H1 (cell line): ENCODE data around the gene TBC1D10A. TPM values are rescaled to one million over a fixed set of nuclear protein-coding genes. Genes with fewer than 3 reads are reported as not detected.
A peak's percentile ranks its signal among the peaks of the same experiment; 100 is the strongest.

ENCODE experiments used
- CTCF ChIA-PET: fragments of 300-600 bp; sonication (Branson Sonifier 250); formaldehyde crosslinking; loops from one replicate; lab custom pipeline; 2021; ENCODE audit not compliant: partially characterized antibody; lab: Charles Lee
- POLR2A ChIA-PET: fragments of 300-600 bp; sonication (Branson Sonifier 250); formaldehyde crosslinking; loops from one replicate; lab custom pipeline; 2021; ENCODE audit warnings: inconsistent platforms; ENCODE audit not compliant: partially characterized antibody; lab: Charles Lee
- DNase-seq, 2 experiments: peaks; one replicate each; pipeline versions ENCODE4 v3.0.0 to v3.0.0-alpha.2; 2010 to 2022; ENCODE audit warnings: low spot score in 2 of 2, low read depth in 1 of 2, mixed read lengths in 1 of 2
- FAIRE-seq: peaks from 2 replicates; lab custom pipeline; 2011; peaks lifted over from hg19 to GRCh38; lab: Jason Lieb, UNC
- H2AFZ ChIP-seq: 2 replicates; pipeline ENCODE4 v1.8.1; 2012; ENCODE audit warnings: low read length, inconsistent platforms
- H2AK5ac ChIP-seq: 2 replicates; pipeline ENCODE4 v1.6.1; 2013; ENCODE audit warnings: low read depth, low read length
- H2BK120ac ChIP-seq: replicated peaks from 2 replicates; pipeline ENCODE3; 2013; ENCODE audit warnings: low read depth, low read length, inconsistent platforms
- H2BK12ac ChIP-seq: 2 replicates; pipeline ENCODE4 v1.6.1; 2013; ENCODE audit warnings: low read depth, low read length
- H2BK15ac ChIP-seq: 2 replicates; pipeline ENCODE4 v1.6.1; 2013; ENCODE audit warnings: low read length
- H2BK20ac ChIP-seq: 2 replicates; pipeline ENCODE4 v1.6.1; 2013; ENCODE audit warnings: low read length
- H2BK5ac ChIP-seq: 2 replicates; pipeline ENCODE4 v1.6.1; 2013; ENCODE audit warnings: low read depth, low read length
- H3K14ac ChIP-seq: 2 replicates; pipeline ENCODE4 v1.6.1; 2013; ENCODE audit warnings: inconsistent platforms; ENCODE audit not compliant: insufficient read length
- H3K18ac ChIP-seq: 2 replicates; pipeline ENCODE4 v1.6.1; 2013; ENCODE audit warnings: low read length; ENCODE audit errors: extremely low read depth
- H3K23ac ChIP-seq: 2 replicates; pipeline ENCODE4 v1.6.1; 2013; ENCODE audit warnings: inconsistent platforms; ENCODE audit not compliant: insufficient read length
- H3K23me2 ChIP-seq: 2 replicates; pipeline ENCODE4 v1.6.1; 2013; ENCODE audit warnings: low read depth, low read length
- H3K27ac ChIP-seq: 2 replicates; pipeline ENCODE4 v1.6.1; 2011; ENCODE audit warnings: low read depth, low read length, inconsistent platforms
- H3K27me3 ChIP-seq, 4 experiments: replicated peaks in 1 of 4; 1 replicate in 1 of 4; 2 replicates in 3 of 4; pipeline versions ENCODE4 v1.6.1 to v1.8.1; 2011 to 2013; ENCODE audit warnings: low read length in 3 of 4, mild to moderate bottlenecking in 3 of 4, inconsistent platforms in 2 of 4, mixed read lengths in 2 of 4, moderate library complexity in 1 of 4; ENCODE audit not compliant: control insufficient read depth in 3 of 4, insufficient read depth in 3 of 4; ENCODE audit errors: extremely low read depth in 1 of 4
- H3K36me3 ChIP-seq, 4 experiments: 2 replicates each; pipeline versions ENCODE4 v1.6.1 to v1.8.1; 2011 to 2013; ENCODE audit warnings: mild to moderate bottlenecking in 4 of 4, low read length in 3 of 4, moderate library complexity in 2 of 4, control low read depth in 1 of 4, inconsistent platforms in 1 of 4; ENCODE audit not compliant: insufficient read depth in 4 of 4, control insufficient read depth in 2 of 4
- H3K4ac ChIP-seq: replicated peaks from 2 replicates; pipeline ENCODE3; 2013; ENCODE audit warnings: low read length, low read depth, mixed read lengths, inconsistent platforms; ENCODE audit not compliant: insufficient read length
- H3K4me1 ChIP-seq, 4 experiments: replicated peaks in 1 of 4; 1 replicate in 1 of 4; 2 replicates in 3 of 4; pipeline versions ENCODE4 v1.6.1 to v1.8.1; 2011 to 2013; ENCODE audit warnings: low read length in 3 of 4, inconsistent platforms in 2 of 4, mixed read lengths in 1 of 4; ENCODE audit not compliant: insufficient read depth in 4 of 4, control insufficient read depth in 3 of 4
- H3K4me2 ChIP-seq, 2 experiments: 2 replicates each; pipeline versions ENCODE4 v1.6.1 to v1.8.1; 2011 to 2013; ENCODE audit warnings: low read depth in 2 of 2, low read length in 2 of 2, control low read depth in 1 of 2, inconsistent platforms in 1 of 2, mild to moderate bottlenecking in 1 of 2; ENCODE audit not compliant: insufficient read depth in 1 of 2
- H3K4me3 ChIP-seq, 4 experiments: fragments of 200-600, 300-600 bp in 1 of 4; sonication (generic), shearing (Covaris generic), sonication (Bioruptor Twin) in 1 of 4; 2 replicates each; pipeline versions ENCODE4 v1.5.1 to v1.8.1; 2011 to 2016; ENCODE audit warnings: low read length in 4 of 4, low read depth in 3 of 4, control low read depth in 2 of 4, inconsistent platforms in 2 of 4, mild to moderate bottlenecking in 2 of 4, mixed read lengths in 1 of 4, moderate library complexity in 1 of 4; ENCODE audit not compliant: insufficient read depth in 2 of 4; ENCODE audit errors: extremely low read depth in 1 of 4
- H3K56ac ChIP-seq: replicated peaks from 2 replicates; pipeline ENCODE3; 2013; ENCODE audit warnings: low read depth, mild to moderate bottlenecking, mixed read lengths, low read length, inconsistent platforms; ENCODE audit not compliant: insufficient read length
- H3K79me1 ChIP-seq: 2 replicates; pipeline ENCODE4 v1.6.1; 2013; ENCODE audit warnings: low read depth, low read length, control low read depth
- H3K79me2 ChIP-seq, 2 experiments: 2 replicates each; pipeline versions ENCODE4 v1.6.1 to v1.8.1; 2012 to 2013; ENCODE audit warnings: low read length in 2 of 2, mild to moderate bottlenecking in 2 of 2, inconsistent platforms in 1 of 2; ENCODE audit not compliant: insufficient read depth in 2 of 2, control insufficient read depth in 1 of 2
- H3K9ac ChIP-seq, 4 experiments: replicated peaks in 1 of 4; 1 replicate in 1 of 4; 2 replicates in 3 of 4; pipeline versions ENCODE4 v1.6.1 to v1.8.1; 2011 to 2013; ENCODE audit warnings: low read depth in 3 of 4, low read length in 3 of 4, control low read depth in 2 of 4, mild to moderate bottlenecking in 2 of 4, moderate library complexity in 2 of 4, inconsistent platforms in 1 of 4; ENCODE audit errors: extremely low read depth in 1 of 4
- H3K9me3 ChIP-seq, 2 experiments: 2 replicates each; pipeline versions ENCODE4 v1.6.1 to v1.8.1; 2012 to 2013; ENCODE audit warnings: mild to moderate bottlenecking in 2 of 2, moderate library complexity in 2 of 2, control low read depth in 1 of 2, inconsistent platforms in 1 of 2, low read depth in 1 of 2, low read length in 1 of 2, mixed read lengths in 1 of 2; ENCODE audit not compliant: insufficient read depth in 2 of 2
- H4K20me1 ChIP-seq, 2 experiments: replicated peaks in 1 of 2; 2 replicates each; pipeline versions ENCODE3 to v1.8.1; 2011 to 2013; ENCODE audit warnings: inconsistent platforms in 2 of 2, low read length in 2 of 2, mild to moderate bottlenecking in 1 of 2; ENCODE audit not compliant: insufficient read depth in 2 of 2, control insufficient read depth in 1 of 2
- H4K5ac ChIP-seq: 2 replicates; pipeline ENCODE4 v1.6.1; 2013; ENCODE audit warnings: low read length, low read depth, mixed read lengths, inconsistent platforms; ENCODE audit not compliant: insufficient read length
- H4K8ac ChIP-seq: 2 replicates; pipeline ENCODE4 v1.8.0; 2013; ENCODE audit warnings: mild to moderate bottlenecking, moderate library complexity, low read length, inconsistent platforms; ENCODE audit not compliant: insufficient read depth; ENCODE audit errors: extremely low read depth
- H4K91ac ChIP-seq: replicated peaks from 2 replicates; pipeline ENCODE3; 2013; ENCODE audit warnings: low read length, mixed read lengths, inconsistent platforms; ENCODE audit not compliant: insufficient read length
- CHD2 ChIP-seq: IDR thresholded peaks from 2 replicates; pipeline ENCODE4 v1.6.1; 2012; ENCODE audit warnings: low read length, improper control_type of control experiment
- EP300 ChIP-seq, 2 experiments: IDR thresholded peaks; 1 replicate in 1 of 2; 2 replicates in 1 of 2; pipeline ENCODE4 v1.6.1; 2011 to 2012; ENCODE audit warnings: low read depth in 2 of 2, low read length in 2 of 2, mild to moderate bottlenecking in 2 of 2, borderline replicate concordance in 1 of 2, inconsistent platforms in 1 of 2, moderate library complexity in 1 of 2
- HDAC2 ChIP-seq, 2 experiments: fragments of 300-600 bp in 1 of 2; sonication (generic) in 1 of 2; IDR thresholded peaks; 2 replicates each; pipeline ENCODE4 v1.6.1; 2011 to 2012; ENCODE audit warnings: low read depth in 2 of 2, low read length in 2 of 2, mild to moderate bottlenecking in 2 of 2, moderate library complexity in 2 of 2, borderline replicate concordance in 1 of 2, inconsistent platforms in 1 of 2
- KDM1A ChIP-seq: fragments of 200-600, 300-600 bp; sonication (generic); IDR thresholded peaks from 2 replicates; pipeline ENCODE4 v1.7.1; 2016; ENCODE audit warnings: mild to moderate bottlenecking, low read length, borderline replicate concordance
- RAD21 ChIP-seq, 2 experiments: IDR thresholded peaks in 1 of 2; conservative IDR thresholded peaks in 1 of 2; 2 replicates each; pipeline ENCODE4 v1.6.1; 2011; ENCODE audit warnings: low read depth in 2 of 2, low read length in 2 of 2, improper control_type of control experiment in 1 of 2, inconsistent platforms in 1 of 2, mild to moderate bottlenecking in 1 of 2, moderate library complexity in 1 of 2
- SIRT6 ChIP-seq: IDR thresholded peaks from one replicate; pipeline ENCODE4 v1.7.1; 2012; ENCODE audit warnings: low read length, inconsistent platforms
- SP4 ChIP-seq: IDR thresholded peaks from 2 replicates; pipeline ENCODE4 v1.6.1; 2012; ENCODE audit warnings: low read length, inconsistent platforms
- TBP ChIP-seq: IDR thresholded peaks from 2 replicates; pipeline ENCODE4 v1.6.1; 2011; ENCODE audit warnings: low read depth, low read length, improper control_type of control experiment
- TEAD4 ChIP-seq: IDR thresholded peaks from 2 replicates; pipeline ENCODE4 v1.6.1; 2012; ENCODE audit warnings: low read depth, low read length, inconsistent platforms, mixed read lengths
- YY1 ChIP-seq: IDR thresholded peaks from 2 replicates; pipeline ENCODE4 v1.6.1; 2011; ENCODE audit warnings: low read depth, mild to moderate bottlenecking, low read length
- whole genome bisulfite sequencing, 2 experiments: shearing (Covaris generic) in 1 of 2; methylation state at CpG; one replicate each; pipeline versions ENCODE4 v1.1.6 to v1.1.7; 2013 to 2015; ENCODE audit warnings: low lambda C conversion rate in 2 of 2, mixed read lengths in 2 of 2, inconsistent platforms in 1 of 2, low coverage in 1 of 2, missing lambda C conversion rate in 1 of 2; ENCODE audit not compliant: insufficient replicate concordance in 2 of 2, insufficient coverage in 1 of 2, insufficient read length in 1 of 2; ENCODE audit errors: extremely low coverage in 1 of 2, missing lambda C conversion rate in 1 of 2; 5-methylcytosine and 5-hydroxymethylcytosine counted together
- polyA plus RNA-seq, 7 experiments: library from polyadenylated mRNA; depleted of rRNA in 3 of 7; stranded (reverse) in 5 of 7; unstranded in 2 of 7; fragments of >200 nt in 5 of 7; fragments of 200-250 nt in 2 of 7; gene quantifications; 1 replicate in 5 of 7; 2 replicates in 1 of 7; 4 replicates in 1 of 7; pipeline versions ENCODE4 v1.2.1 to v1.2.3, GENCODE V29; 2011 to 2013; ENCODE audit warnings: missing spikeins in 2 of 7, mixed read lengths in 2 of 7
- total RNA-seq: library from RNA; stranded (reverse); fragmentation: NEBNext Ultra II Directional; extraction: Animal tissue kit (Norgen Biotek cat#: 25700); gene quantifications from 2 replicates; pipeline ENCODE4 v1.2.1, GENCODE V29; 2021
- TF ChIP-seq, protein P1 (sequence below): IDR thresholded peaks from 2 replicates; pipeline ENCODE4 v1.6.1; 2012; ENCODE audit warnings: inconsistent platforms

Gene TBC1D10A
- total and polyA plus RNA-seq, 2 of the 8 experiments (the other 6 are each of a cell fraction or from before 2014, with no cell fraction given) = 5.4 to 7.0 TPM

DNA sequence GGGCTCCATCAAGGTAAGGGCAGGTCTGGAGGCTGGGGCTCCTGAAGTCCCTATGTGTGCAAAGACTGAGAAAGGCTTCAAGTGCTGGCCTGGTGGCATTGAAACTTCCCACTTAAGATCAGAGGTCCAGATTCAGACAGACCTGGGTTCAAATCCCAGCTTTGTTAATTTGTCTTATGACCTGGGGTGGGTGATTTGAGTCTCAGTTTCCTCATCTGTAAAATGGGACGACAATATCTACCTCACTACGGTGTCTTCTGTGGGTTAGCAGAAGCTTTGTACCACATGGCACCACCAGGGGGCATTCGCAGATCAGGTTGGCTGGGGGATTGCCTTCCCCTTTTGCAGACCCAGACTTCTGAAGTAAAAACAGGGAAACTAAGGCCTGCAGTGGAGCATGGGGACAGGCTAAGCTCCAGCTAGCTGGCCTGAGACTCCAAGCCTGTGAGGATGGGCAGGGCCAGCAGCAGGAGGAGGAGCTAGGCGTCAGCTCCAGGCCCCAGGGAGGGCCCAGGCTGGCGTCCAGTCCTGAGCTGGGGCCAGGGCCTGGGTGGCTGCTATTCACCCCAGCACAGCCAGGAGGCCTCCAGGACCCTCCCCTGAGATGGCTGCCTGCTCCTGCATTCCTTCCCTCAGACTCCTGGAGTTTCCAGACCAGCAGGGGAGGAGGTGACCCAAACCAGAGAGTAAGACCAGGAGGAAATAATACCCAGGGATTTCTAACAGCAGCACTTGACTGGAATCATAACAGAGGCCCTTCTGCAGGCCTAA, 38.9 kb downstream of the TBC1D10A start:
- no peaks in the 10 kb centered on the region for H3K79me2 ChIP-seq
- H3K9me3 ChIP-seq = no peaks in the 10 kb centered on the region
- peaks cover 0 to 19% (median 14%) of the 10 kb centered on the region in 4 experiments; a peak in 6 of 7 replicates for H3K4me1 ChIP-seq
- H3K79me1 ChIP-seq = no peaks in the 10 kb centered on the region
- CTCF ChIA-PET = interaction anchor here (0.6 to 9.1 kb wide), 44 partner anchors 9 to 695 kb away, joined by 3 to 203 read pairs (median 4); partner anchors contain the start of genes CCDC157, RNF215, SF3A1 and TBC1D10A
- H2AK5ac ChIP-seq = no peak overlapping the region
- H2BK120ac ChIP-seq = no peak overlapping the region
- H3K4me2 ChIP-seq = peak overlapping the region; percentile 82 to 95
- no peaks in the 10 kb centered on the region for H3K27me3 ChIP-seq
- H4K91ac ChIP-seq = no peak overlapping the region
- peaks cover 12% of the 10 kb centered on the region; the same call in 1 of the 2 replicates for H3K23me2 ChIP-seq
- H3K18ac ChIP-seq = no peak overlapping the region
- H3K56ac ChIP-seq = no peak overlapping the region
- H2BK15ac ChIP-seq = no peak overlapping the region
- POLR2A ChIA-PET = interaction anchor here (0.7 to 3.8 kb wide), 8 partner anchors 9 to 137 kb away, joined by 3 to 17 read pairs (median 4); partner anchors contain the start of genes CCDC157, MTFP1, SF3A1 and TBC1D10A
- H2AFZ ChIP-seq = no peak overlapping the region
- H3K14ac ChIP-seq = no peak overlapping the region
- H4K5ac ChIP-seq = no peak overlapping the region
- peak overlapping the region in 1 of 4 experiments; percentile 69; a peak in 2 of 8 replicates for H3K4me3 ChIP-seq
- H2BK12ac ChIP-seq = peak overlapping the region; percentile 10; the same call in 1 of the 2 replicates
- H3K36me3 ChIP-seq = no peaks in the 10 kb centered on the region
- no peak overlapping the region for H3K4ac ChIP-seq
- H3K23ac ChIP-seq = no peak overlapping the region
- H2BK20ac ChIP-seq = no peak overlapping the region
- WGBS, 2 experiments = 30% methylated on average over 4 of the region's 5 CpGs; no CpG with 5 or more reads in 1 of the 2 experiments
- H3K27ac ChIP-seq = no peak overlapping the region
- no peak overlapping the region for H4K8ac ChIP-seq
- no peak overlapping the region for H3K9ac ChIP-seq
- no peak overlapping the region for H2BK5ac ChIP-seq
- peak; percentile 87 for DNase-seq
- peak; percentile 94 for FAIRE-seq
- H4K20me1 ChIP-seq = peaks cover 0 to 4% of the 10 kb centered on the region in 2 experiments
- TF ChIP-seq TBP (no peak), SP4 (no peak), KDM1A (peak; percentile 99), YY1 (peak; percentile 50; the same call in 1 of the 2 replicates), RAD21 (IDR thresholded peaks at IDR 0.05 in 1 of 2, conservative IDR thresholded peaks at IDR 0.05 in 1 of 2; ENCODE audit: low read depth in 2 of 2, low read length in 2 of 2) (peak; percentile 66 to 69), CHD2 (no peak), HDAC2 (IDR thresholded peaks at IDR 0.05; ENCODE audit: borderline replicate concordance in 1 of 2, low read depth in 2 of 2, low read length in 2 of 2) (peak; percentile 64 to 73; a peak in 2 of 4 replicates), EP300 (IDR thresholded peaks at IDR 0.05; ENCODE audit: borderline replicate concordance in 1 of 2, low read depth in 2 of 2, low read length in 2 of 2) (peak in 1 of 2 experiments; percentile 3; a peak in 1 of 3 replicates), SIRT6 (no peak), TEAD4 (peak; percentile 73; the same call in 1 of the 2 replicates)
- TF ChIP-seq, protein P1, sequence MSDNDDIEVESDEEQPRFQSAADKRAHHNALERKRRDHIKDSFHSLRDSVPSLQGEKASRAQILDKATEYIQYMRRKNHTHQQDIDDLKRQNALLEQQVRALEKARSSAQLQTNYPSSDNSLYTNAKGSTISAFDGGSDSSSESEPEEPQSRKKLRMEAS = peak; percentile 44; the same call in 1 of the 2 replicates
